ENCODE measurements around the gene GATA1.
A peak's percentile ranks its signal among the peaks of the same experiment; 100 is the strongest.

The GATA1 gene

GRCh38 chrX:48785540-48786214, 713 bp upstream of the GATA1 start:
- DNase-seq (ENCODE audit: low spot score): no peak

GRCh38 chrX:48786825-48787504, 575 bp downstream of the GATA1 start:
- no peak for DNase-seq (ENCODE audit: low spot score)

GRCh38 chrX:48787505-48788443, 1.4 kb downstream of the GATA1 start:
- DNase-seq (ENCODE audit: low spot score): no peak

DNA sequence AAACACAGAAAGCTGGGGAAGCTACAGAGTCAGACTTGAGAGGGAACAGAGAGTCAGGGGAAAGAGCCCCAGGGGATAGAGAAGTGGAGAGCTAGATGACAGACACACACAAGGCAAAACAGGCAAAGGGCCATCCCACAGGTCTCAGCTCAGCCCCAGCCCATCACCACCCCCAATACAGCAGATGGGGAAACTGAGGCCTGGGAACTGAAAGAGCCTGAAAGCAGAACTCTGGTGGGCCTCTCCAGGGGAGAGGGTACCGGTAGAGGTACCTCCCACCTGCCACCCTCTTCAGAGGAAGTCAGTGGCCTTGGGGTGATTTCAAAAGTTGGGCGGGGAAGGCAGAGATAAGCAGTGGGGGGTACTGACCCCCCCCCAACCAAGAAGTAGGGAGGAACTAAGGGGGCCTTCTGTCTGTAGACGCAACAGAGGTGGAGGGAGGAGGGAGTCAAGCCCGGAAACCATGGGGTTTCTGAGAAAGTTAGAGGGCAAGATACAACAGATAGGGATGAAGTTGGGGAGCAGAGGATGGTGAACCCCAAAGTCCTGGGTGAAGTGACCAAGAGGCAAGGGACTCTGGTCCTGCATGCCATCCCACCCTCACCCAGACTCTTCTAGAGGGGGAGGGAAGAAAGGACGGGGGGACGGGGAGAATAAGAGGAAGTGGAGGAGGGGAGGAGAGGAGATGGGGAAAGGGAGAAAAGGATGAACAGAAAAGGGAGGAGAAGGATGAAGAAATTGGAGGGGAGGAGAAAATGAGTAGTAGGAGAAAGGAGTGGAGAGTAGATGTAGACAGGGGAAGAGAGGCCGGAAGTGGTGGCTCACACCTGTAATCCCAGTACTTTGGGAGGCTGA, 3.2 kb downstream of the GATA1 start:
- DNase-seq (ENCODE audit: low spot score): no peak

GRCh38 chrX:48790477-48790876, 4.1 kb downstream of the GATA1 start:
- DNase-seq (ENCODE audit: low spot score): no peak

DNA sequence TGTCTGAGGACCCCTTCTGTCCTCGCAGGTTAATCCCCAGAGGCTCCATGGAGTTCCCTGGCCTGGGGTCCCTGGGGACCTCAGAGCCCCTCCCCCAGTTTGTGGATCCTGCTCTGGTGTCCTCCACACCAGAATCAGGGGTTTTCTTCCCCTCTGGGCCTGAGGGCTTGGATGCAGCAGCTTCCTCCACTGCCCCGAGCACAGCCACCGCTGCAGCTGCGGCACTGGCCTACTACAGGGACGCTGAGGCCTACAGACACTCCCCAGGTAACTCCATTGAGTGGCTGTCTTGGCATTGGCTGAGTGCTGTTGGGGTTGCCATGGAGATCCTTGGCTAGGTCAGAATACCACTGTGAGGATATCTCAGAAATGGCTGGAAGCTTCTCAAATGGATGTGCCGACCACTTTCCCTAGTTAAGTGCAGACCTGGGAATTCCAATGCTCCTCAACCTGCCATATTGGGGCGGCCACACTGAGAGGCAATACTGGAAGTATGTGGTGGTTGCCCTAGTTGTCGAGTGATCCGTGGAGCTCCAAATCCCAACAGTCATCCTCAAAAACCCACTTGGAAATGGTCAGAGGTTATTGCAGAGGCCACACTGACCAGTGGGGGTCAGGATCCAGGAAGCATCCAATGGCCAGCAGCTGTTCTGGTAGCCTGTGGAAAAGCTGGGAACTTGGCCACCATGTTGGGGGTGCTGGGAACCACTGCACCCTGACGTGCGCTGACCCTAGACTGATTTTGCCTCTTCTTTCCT, 4.9 kb downstream of the GATA1 start:
- DNase-seq (ENCODE audit: low spot score): no peak

GRCh38 chrX:48792219-48792618, 5.8 kb downstream of the GATA1 start:
- no peak for DNase-seq (ENCODE audit: low spot score)

- DNase-seq (ENCODE audit: low spot score): no peak
Measured at GRCh38 chrX:48793935-48794334, 7.5 kb downstream of the GATA1 start.

- DNase-seq (ENCODE audit: low spot score): no peak
Measured at GRCh38 chrX:48794340-48794910, 8.0 kb downstream of the GATA1 start.

GRCh38 chrX:48794911-48795515, 8.6 kb downstream of the GATA1 start:
- no peak for DNase-seq (ENCODE audit: low spot score)

DNA sequence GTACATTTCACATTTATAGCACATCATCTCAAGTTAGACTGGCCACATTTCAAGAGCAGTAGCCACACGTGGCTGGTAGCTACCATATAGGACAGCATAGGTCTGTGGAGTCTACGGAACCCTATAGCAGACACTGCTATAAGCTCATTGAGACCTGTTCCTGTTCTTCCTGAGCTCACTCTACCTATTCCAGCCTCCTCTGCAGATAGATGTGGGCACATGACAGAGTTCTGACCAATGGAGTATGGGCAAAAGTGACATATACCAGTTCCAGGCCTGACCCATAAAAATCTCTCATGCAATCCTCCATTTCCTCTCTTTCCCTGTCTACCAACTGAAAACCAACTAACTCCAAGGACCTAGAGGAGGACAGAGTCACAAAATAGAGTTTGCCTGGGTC, 11.9 kb downstream of the GATA1 start:
- DNase-seq (ENCODE audit: low spot score): no peak

DNA sequence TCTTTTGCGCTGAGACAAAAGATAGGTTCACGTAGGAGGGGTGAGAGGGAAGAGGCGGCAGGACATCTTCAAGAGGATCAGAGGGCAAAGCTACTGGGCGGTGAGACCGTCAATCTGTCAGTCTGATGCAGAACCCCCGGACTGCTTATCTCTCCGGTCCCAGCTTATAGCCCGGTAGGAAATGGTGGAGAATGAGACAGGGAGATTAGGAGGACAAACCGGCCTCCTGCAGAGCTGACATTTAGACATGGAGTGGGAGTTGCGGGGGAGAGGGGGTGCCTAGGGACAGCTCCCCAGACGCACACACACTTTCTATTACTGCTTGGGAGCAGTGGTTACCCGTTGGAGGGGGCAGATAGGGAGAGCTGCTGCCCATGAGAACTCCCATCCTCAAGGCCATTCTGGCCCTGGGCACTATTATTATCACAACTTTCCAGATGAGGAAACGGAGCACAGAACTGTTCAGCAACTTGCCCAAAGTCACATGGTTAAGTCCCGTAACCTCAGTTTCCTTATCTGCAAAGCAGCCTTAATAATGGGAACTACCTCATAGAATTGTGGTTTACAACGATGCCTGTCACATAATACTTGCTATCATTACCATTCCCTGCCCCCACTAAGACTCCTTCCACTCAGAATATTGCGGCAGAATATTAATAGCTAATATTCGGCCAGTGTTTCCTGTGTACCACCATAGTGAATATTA, 14.3 kb downstream of the GATA1 start:
- DNase-seq (ENCODE audit: low spot score): peak; percentile 1

DNA sequence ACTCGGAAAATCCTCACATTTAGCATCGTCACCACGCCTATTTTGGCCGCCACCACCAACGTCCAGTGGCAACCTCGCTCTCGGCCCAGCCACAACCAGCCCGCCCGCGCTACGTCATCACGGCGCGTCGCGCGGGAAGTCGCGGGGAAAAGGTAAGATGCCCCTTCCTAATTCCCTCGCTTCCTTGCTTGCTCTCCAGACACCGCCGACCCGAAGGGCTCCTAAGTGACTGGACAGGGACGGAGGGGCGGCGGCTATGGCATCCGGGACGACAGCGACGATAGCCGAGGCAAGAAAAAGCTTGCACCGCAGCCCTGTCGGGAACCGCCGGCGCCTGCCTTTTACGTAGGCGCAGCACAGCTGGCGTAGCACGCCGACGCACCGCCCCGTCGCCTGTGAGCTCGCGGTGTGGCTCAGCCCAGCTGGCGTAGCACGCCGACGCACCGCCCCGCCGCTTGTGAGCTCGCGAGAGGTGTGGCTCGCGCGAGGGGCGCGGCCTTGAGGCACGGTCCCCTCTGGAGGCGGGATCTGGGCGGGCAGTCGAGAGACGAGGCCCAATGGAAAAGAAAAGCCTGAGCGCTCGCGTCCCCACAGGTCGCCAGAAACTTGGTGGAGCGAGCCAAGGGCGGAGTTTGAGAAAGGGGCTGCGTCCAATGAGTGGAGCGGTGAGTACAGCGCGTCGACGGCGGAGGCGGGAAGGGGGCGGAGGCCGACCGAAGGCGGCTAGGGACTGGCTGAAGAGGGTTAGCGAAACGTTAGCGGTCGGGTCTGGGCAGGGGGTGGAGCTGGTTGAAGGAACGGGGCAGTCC, 15.1 kb downstream of the GATA1 start, which contains the start of gene HDAC6:
TSS of gene HDAC6 (plus strand) at position 788 of the 809 bp plus-strand sequence. CDS start 626 bp downstream, outside the sequence.
- peak; percentile 98 for DNase-seq (ENCODE audit: low spot score)

- peak; percentile 89 for DNase-seq (ENCODE audit: low spot score)
Measured at GRCh38 chrX:48802089-48802904, 15.9 kb downstream of the GATA1 start.

DNA sequence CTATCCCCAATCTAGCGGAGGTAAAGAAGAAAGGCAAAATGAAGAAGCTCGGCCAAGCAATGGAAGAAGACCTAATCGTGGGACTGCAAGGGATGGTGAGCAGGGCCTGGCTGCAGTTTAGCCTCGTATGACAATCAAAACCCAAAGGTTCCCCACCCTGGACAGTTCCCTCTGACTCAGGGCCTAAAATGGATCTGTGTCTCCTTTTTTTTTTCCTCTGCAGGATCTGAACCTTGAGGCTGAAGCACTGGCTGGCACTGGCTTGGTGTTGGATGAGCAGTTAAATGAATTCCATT, 16.5 kb downstream of the GATA1 start:
- no peak for DNase-seq (ENCODE audit: low spot score)

- peak; percentile 4 for DNase-seq (ENCODE audit: low spot score)
Measured at GRCh38 chrX:48806081-48806480, 19.7 kb downstream of the GATA1 start.

DNA sequence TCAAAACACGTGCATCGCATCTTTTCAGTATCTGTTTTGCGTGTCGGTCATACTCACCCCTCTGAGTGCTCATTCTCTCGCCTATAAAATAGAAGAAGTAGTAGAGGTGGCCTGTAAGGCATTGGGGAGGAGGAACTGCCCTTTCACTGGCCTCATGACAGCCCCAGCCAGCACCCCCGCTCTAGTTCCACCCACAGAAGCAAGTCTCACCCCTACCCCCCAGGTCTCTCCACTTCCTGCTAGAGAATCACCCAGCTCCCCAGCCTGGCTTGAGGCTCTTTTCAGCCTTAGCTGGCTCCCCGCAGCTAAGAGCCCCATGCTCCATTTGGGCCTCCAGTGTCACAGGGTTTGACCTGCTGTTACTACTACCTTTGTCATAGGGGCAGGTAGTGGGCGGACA, 27.3 kb downstream of the GATA1 start:
- DNase-seq (ENCODE audit: low spot score): no peak

DNA sequence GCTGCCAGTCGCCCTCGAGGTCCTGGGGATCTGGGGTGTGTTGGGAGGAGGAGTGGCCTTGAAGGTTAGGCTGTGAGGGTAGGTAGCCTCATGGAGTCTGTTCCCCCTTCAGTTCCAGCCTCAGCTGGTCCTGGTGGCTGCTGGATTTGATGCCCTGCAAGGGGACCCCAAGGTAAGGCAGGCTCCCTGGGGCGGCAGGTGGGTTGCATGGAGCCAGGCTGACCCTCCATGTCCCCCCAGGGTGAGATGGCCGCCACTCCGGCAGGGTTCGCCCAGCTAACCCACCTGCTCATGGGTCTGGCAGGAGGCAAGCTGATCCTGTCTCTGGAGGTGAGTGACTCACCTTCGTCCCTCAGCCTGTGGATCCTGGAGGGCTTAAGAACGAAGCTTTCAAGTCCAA, 28.3 kb downstream of the GATA1 start:
- no peak for DNase-seq (ENCODE audit: low spot score)
